Choroid plexus epithelial cell (primary cell): ENCODE data around the gene KDM7A.

ENCODE experiments used
- DNase-seq: peaks from one replicate; pipeline ENCODE4 v3.0.0-alpha.2; 2010; ENCODE audit warnings: low read depth
- H3K4me3 ChIP-seq: 2 replicates; pipeline ENCODE4 v1.5.1; 2011; ENCODE audit warnings: low read depth, mild to moderate bottlenecking, control low read depth, low read length, moderate library complexity
- TF ChIP-seq, protein P1 (sequence below): conservative IDR thresholded peaks from 2 replicates; pipeline ENCODE4 v1.5.1; 2011; ENCODE audit warnings: low read depth, mild to moderate bottlenecking, control low read depth, inconsistent platforms, low read length, moderate library complexity

The KDM7A gene

DNA sequence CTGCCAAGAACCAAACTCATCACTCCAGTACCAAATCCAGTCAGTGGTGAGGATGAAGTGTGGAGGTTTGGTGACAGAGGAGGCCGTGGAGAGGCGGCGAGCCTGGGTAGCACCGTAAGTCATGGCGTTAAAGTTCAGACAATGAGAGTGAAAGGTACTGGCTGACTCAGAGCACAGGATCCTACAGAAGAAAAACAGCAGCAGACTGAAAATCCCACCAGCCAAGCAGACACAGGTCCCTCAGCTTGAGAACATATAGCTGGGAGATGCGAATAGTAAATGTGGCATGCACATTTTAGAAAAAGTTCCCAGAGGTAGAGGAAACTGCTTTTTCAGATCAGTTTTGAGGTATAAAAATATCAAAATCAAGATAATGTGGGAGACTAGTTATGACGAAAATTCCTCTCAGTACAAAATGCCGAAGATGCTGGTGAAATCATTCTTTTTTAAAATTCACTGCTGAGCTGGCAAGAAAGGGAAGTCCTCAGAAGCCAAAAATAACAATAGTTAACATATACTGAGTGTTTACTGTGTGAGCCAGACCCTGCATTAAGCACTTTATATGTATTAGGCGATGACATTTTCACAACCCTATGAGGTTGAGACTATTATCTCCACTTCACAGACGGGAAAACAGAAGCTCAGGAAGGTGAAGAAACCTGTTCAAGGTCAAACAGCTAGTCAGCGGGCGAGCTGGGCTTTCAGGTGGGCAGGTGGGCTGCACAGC is 135.0 kb downstream of the KDM7A start:
- peak; percentile 65 for DNase-seq
- TF ChIP-seq, protein P1, sequence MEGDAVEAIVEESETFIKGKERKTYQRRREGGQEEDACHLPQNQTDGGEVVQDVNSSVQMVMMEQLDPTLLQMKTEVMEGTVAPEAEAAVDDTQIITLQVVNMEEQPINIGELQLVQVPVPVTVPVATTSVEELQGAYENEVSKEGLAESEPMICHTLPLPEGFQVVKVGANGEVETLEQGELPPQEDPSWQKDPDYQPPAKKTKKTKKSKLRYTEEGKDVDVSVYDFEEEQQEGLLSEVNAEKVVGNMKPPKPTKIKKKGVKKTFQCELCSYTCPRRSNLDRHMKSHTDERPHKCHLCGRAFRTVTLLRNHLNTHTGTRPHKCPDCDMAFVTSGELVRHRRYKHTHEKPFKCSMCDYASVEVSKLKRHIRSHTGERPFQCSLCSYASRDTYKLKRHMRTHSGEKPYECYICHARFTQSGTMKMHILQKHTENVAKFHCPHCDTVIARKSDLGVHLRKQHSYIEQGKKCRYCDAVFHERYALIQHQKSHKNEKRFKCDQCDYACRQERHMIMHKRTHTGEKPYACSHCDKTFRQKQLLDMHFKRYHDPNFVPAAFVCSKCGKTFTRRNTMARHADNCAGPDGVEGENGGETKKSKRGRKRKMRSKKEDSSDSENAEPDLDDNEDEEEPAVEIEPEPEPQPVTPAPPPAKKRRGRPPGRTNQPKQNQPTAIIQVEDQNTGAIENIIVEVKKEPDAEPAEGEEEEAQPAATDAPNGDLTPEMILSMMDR = no peak
- no peak overlapping the region for H3K4me3 ChIP-seq

DNA sequence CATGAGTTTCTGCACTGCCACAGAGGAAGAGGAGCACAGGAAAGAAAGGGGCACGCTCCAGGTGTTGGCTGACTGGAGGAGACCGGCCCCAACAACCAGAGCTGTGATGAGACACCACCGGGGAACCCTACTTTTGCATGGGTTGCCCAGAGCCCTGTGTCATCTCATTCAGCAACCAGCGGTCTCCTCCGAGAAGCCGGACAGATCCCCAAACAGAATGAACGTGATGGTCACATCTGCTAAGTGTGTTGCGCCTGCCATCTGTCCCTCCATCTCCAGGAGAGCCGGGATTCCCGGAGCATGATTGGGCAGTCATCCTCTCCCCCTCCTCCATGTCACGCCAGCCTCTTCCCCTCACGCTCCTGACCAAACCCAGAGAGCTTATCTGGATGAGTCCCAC is 136.9 kb downstream of the KDM7A start:
- H3K4me3 ChIP-seq = no peak overlapping the region
- no peak for DNase-seq
- TF ChIP-seq, protein P1 = no peak

GRCh38 chr7:140039066-140039465 is 137.7 kb downstream of the KDM7A start:
- TF ChIP-seq, protein P1 = no peak
- DNase-seq = no peak
- H3K4me3 ChIP-seq = no peak overlapping the region

- TF ChIP-seq, protein P1 = no peak
- DNase-seq = no peak
- H3K4me3 ChIP-seq = no peak overlapping the region
Measured at GRCh38 chr7:140036224-140036962, 140.4 kb downstream of the KDM7A start.

DNA sequence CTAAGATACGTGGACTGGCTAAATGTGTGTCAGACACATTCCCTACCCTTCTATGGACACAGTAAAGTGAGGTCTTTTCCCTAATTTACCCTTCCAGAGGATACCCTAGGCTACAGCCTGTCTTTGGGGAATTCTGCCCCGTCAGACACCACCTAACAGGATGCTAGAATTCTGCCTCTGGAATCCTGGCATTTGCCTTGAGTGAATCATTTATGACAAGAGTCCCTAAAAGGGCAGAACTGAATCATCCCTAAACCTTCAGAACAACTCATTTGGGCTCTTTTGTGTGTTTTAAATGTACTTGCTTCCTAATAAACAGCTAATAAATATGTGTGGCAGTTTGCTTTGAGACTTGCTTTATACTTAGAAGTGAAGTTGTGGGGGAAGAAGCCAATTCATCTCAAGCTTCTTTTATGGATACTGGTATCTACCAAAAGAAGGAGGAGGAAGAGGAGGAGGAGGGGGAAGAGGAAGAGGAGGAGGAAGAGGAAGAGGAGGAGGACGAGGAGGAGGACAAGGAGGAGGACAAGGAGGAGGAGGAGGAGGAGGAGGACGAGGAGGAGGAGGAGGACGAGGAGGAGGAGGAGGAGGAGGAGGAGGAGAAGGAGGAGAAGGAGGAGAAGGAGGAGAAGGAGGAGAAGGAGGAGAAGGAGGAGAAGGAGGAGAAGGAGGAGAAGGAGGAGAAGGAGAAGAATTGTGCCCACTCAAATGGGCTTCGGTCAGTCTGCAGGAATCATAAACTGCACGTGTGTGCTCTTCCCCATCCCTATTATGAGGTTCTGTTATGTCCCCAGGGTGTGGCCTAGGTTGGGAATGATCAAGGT is 141.2 kb downstream of the KDM7A start:
- no peak overlapping the region for H3K4me3 ChIP-seq
- DNase-seq = peak; percentile 39
- TF ChIP-seq, protein P1 = no peak
